IPS DF 4.7 (cell line): ENCODE results near the gene APOL1.
"Not testable (repeated sequence)": the region's sequence is repeated elsewhere in the genome, so short reads cannot be mapped to it uniquely, and the experiment has no call there.

Experiments used
- DNase-seq: peaks from one replicate; pipeline ENCODE4 v3.0.0-alpha.2; 2013; ENCODE audit warnings: low spot score; ENCODE audit errors: extremely low read depth

APOL1 gene

DNA sequence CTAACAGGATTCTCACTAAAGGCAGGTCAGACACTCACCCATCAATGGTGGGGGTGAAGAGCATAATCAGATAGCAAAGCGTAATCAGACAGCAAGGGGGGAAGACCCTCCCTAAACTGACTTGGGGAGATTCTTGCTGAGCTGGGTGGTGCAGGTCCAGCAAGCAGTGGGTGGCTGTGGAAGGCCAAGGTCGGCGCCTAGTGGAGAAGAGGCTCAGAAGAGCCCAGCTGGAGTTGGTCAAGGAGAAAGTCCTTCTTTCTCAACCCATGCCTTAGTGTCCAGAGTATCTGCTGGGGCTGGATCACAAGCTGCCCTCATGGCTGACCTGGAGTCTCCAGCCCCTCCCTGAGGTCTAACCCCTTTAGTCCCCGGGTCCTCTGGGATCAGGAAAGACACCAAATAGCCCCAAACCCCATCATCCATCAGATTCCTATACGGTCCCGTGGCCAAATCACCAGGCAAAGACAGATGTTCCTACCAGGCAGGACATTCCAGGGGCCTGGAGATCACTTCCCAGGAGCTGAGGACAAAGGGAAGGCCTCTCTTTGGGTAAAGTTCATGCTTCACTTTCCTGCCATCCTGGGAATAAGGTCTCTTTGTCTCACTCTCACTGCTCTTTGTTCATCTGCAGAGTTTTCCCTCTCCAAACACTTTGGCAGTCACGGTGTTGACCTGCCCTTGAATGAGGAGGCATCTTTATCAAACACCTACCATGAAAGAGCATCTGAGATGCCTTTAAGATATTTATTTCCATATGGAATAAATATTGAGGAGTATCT, 11.1 kb downstream of the APOL1 start:
- DNase-seq: not testable (repeated sequence)

- DNase-seq: no peak
Measured at GRCh38 chr22:36267058-36267457, 14.1 kb downstream of the APOL1 start.

- DNase-seq: no peak
Measured at GRCh38 chr22:36267896-36268485, 15.1 kb downstream of the APOL1 start.

GRCh38 chr22:36271231-36271630, 18.3 kb downstream of the APOL1 start:
- not testable (repeated sequence) for DNase-seq

DNA sequence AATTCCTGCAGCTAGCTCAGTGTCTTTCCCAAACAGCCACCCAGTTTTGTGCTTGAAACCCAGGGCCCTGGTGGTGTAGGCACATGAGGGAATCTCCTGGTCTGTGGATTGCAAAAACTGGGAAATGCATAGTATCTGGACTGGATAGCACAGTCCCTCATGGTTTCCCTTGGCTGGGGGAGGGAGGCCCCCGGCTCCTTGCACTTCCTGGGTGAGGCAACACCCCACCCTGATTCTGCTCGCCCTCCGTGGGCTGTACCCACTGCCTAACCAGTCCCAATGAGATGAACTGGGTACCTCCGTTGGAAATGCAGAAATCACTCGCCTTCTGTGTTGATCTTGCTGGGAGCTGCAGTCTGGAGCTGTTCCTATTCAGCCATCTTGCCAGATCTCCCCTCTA, 19.0 kb downstream of the APOL1 start:
- not testable (repeated sequence) for DNase-seq

GRCh38 chr22:36274531-36274930, 21.6 kb downstream of the APOL1 start:
- DNase-seq: no peak

DNA sequence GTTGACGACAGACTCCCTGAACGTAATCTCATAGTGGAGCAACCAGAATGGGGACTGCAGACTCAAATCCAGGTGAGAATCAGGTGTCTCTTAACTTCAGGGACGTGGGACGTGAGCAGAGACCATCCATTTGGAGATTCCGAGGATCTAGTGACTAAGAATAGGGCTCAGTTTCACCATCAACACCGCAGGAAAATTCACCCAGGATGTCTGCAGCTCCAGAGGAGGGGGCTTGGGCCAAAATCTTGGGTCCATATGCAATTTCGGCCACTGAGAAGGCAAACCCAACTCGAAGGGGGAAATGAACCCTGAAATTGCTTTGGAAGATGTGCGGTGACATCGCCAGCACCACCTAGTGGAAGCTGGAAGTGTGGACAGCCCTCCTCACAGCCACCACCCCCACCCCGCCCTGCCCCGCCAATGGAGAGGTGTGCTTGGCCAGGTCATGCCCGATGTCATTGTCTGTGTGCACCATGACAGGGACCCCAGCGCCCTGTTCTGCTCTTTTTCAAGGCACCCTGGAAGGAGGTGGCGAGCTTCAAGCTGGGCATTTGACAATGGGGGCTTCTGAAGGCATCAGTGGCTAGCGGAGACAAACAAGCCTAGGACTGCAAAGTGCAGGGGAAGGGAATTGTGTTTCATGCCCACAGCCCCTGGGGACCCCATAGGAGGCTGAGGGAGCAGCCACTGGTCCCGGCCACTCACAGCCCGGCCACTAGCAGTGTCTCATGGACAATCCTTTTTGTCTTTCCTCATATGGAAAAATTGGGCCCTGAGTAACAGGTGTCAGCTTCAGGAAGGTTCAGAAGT, 24.8 kb downstream of the APOL1 start:
- DNase-seq: no peak

DNA sequence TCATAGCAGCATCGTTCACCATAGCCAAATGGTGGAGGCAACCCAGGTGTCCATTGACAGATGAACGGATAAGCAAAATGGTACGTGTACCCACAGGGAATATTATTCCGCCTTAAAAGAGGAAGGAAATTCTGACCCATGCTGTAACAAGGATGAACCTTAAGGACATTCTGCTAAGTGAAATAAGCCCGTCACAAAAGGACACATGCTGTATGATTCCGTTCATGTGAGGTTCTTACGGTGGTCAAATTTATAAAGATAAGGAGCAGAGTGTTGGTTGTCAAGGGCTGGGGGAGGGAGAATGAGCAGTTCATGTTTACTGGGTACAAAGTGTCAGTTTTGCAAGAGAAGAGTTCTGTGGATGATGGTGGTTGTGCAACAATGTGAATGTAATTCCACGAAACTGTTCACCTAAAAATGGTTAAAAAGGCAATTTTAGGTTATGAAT, 26.3 kb downstream of the APOL1 start:
- no peak for DNase-seq

DNA sequence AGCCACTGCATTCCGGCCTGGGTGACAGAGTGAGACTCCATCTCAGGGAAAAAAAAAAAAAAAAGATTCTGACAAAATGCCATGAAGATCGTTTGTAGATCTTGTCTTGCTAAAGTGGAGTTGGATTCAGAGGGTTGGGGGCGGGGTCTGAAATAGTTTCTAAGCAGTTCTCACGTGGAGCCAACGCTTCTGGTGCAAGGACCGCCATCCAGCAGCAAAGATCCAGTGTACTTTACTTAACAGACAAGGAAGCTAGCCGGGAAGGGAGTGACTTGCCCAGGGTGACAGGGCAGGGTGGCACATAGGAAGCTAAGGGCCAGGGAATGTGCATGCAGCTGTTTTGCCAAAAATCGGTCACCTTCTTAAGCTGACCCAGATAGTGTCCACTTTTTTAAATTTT, 27.4 kb downstream of the APOL1 start:
- DNase-seq: no peak

DNA sequence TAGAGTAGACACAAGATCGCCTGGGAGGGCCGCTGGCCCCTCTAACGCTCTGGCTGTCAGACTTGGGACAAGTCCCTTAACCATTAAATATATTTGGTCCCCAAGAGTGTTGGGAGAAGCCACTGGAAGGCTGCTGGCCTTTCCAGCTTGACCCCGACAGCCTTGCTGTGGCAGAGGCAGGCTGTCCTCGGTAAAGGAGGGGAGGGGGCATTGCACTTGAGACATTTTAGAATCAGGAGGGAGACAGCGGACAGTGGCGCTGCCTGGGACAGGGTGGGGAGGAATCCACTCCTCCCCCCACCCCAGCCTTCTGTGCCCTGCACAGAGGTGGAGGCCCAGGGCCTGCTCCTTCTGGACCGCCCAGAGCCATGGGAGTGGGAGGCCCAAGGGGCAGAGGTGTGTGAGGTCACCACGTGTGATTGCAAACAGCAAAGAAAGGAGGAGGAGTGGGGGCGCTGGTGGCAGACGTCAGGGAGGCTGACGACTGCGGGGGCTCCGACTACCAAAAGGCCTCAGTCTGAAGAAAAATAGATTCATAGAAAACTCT, 28.9 kb downstream of the APOL1 start:
- DNase-seq: no peak

GRCh38 chr22:36282328-36282831, 29.4 kb downstream of the APOL1 start:
- DNase-seq: no peak

DNA sequence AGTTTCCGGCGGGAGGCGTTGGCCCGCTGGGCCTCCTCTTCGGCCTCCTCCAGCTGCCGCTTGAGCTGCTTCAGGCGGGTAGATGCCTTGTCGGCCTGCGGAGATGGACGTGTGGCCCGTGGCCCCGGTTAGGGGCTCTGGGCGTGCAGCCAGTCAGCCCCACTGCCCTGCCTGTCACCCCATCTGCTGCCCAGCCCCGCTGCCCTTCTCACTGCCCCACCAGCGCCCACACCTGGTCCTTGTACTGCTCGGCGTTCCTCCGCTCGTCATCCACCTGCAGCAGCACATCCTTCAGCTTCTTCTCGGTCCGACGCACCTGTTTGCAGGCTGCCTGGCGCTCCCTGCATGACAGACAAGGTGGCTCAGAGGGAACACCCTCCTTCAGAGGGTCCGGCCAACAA, 31.2 kb downstream of the APOL1 start:
- no peak for DNase-seq

GRCh38 chr22:36285017-36285416, 32.1 kb downstream of the APOL1 start:
- no peak for DNase-seq

DNA sequence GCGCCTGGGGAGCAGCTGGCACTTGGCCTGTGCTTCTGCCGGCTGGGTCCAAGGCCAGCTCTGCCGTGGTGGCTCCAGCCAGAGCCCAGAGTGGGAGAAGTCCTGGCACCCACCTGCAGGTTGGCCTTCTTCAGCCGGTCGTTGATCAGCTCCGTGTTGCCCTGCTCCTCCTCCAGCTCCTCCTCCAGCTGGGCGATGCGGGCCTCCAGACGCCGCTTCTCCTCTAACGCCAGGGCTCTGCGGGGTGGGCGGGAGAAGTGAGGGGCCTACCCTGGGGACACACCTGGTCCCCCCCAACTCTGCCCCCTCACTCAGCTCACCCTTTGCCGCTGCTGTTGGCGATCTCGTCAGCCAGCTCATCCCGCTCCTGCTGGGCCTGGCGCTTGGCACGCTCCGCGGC, 32.6 kb downstream of the APOL1 start:
- DNase-seq: no peak

DNA sequence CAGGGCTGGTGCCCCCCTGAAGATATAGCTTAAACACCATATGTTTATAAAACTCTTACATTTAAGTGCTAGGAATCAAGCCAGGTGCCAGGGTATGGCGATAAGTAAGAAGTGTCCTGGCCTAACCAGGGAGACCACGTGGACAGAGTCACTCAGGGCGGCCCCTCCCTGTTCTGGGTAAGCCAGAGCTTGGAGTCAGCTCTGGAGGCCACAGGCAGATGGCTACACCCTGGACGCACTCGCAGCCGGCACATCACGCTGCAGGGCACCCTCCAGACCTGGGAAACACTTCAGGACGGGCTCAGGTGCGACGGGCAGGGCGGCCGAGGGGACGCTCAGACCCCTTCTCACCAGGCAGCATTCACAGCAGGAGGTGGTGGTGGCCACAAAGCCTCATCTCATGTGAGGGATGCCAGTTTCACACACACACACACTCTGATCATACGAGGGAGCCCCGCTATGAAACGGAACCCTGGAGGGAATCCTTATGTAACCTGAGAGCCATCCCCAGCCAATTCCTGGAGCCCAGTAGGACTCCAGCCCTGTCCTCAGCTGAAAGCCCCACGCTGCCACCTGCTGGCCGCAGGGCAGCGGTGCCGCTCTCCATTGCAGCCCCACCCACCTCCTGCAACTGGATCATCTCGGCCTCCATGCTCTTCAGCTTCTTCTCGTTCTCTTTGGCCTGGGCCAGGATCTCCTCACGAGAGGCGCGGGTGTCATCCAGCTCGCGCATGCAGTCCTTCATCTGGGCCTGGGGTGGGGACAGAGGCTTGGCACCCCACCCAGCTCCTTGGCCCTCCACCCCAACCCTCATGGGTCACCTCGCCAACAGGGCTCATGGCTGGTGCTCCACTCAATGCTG, 33.4 kb downstream of the APOL1 start:
- DNase-seq: peak; percentile 53

DNA sequence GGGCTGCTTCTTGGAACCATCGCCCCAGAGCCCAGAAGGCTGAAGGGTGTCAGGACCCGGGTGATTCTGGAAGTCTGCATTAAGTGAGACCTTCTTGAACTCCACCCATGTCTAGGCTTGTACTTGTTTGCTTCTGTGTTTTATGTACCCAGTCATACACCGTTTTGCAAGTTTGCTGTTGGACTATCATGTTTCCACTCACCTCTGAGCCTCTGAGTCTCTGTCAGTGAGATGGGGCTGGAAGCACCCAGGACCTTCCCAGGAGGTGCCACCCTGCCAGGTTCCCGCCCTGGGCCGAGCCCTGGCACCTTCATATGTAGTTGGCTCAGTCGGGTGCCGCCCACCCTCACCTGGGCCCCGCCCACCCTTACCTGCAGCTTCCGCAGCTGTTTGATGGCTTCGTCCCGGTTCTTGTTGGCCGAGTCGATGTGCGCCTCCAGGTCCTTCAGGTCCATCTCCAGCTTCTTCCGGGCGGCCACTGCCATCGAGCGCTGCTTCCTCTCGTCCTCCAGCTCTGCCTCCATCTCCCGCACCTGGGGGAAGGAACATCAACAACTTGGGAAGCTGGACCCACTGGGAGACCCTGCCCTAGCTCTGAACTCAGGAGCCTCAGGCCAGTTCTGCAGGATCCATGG, 35.1 kb downstream of the APOL1 start:
- no peak for DNase-seq

DNA sequence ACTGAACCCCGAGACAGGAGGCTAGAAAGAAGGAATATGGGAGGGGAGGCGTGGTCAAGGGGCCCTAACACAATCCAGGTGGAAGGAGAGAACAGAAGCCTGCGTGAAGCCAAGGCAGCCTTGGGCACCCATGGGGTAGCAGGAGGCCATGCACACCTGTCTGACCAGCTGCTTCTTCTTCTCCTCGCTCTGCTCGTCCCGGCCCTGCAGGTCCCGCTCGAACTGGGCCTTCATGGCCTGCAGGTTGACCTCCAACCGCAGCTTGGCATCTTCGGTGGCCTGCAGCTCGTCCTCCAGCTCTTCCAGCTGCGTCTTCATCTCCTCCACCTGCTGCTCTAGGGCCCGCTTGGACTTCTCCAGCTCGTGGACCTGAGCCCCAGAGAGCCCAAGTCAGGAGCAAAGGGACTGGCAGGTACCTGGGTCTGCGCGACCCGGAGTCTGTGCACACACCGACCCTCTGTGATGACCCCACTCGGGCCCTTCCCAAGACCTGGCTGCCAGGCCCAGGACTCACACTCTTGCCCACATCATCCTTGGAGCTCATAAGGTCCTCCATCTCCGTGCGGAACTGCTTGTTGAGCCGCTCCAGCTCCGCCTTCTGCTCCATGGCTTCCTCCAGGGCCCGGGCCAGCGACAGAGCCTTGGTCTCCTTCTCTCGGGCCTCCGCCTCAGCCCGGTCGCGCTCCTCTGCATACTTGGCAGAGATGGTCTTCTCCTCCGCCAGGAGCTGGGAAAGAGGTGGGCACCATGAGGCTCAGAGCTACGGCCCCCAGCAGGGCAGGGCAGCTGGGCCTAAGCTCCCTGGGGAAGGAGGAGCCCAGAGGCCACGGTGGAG, 35.9 kb downstream of the APOL1 start:
- DNase-seq: no peak

DNA sequence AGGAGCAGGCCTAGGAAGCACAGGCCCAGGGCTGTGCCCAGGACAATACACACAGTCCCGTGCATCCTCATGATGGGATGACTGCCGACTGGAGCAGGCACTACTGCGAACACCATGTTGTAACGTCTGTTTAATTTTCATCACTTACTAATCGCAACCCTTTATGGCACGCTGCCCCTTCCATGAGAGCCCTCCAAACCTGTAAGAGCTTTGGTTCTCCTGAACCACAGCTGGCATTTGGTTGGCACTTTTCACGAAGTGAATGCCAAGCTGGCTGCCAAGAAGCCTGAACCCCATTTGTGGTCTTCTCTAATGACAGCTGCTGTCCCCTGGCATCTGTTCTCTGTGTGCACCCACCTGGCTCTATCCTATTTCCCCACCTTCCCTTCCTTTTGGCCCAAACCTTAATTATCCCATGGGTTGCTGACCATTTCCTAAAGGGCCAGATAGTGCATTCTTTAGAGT, 36.5 kb downstream of the APOL1 start:
- DNase-seq: no peak

- DNase-seq: not testable (repeated sequence)
Measured at GRCh38 chr22:36289948-36290371, 37.0 kb downstream of the APOL1 start.
